ENCODE measurements around the gene TRIP13. TPM values are rescaled to one million over a fixed set of nuclear protein-coding genes. Genes with fewer than 3 reads are reported as not detected.

TRIP13 gene
- total and polyA plus RNA-seq, 2 of the 13 experiments (the other 11 are each of a cell fraction or from before 2014, with no cell fraction given): 13.5 to 33.0 TPM

DNA sequence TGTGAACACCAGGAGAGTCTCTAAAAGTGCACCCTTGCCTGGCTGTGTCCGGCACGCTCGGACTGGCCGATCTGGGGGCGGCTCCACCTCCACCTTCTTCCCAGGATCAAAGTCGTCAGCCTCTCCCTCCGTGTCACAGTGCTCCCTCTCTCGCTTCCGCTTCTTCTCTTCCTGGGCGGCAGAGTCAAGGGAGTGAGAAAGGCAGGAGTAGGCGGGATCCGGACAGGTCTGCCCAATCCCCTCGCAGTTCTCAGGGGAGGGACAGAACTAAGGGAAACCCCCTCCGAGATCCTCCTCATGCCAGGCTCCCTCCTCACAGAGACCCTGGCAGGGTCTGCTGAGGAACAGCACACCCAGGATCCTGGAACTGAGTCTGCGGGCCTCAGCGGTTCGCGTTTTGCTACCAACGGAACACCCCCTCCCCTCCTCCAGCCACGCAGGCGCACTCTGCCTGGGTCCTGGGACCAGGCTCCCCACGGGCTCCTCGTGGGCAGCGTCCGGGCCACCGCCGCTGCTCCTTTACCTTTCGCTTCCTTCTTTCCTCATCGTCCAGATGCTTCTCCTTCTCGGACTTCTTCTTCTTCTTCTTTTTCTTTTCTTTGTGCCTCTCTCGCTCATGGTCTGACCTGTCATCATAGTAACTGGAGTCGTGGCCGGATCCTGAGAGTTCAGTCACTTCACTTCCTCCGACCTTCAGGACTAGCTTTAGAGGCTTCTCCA lies 1.4 kb upstream of the TRIP13 start (continued):
- TF ChIP-seq NFYB (CRISPR knock-in tag; IDR thresholded peaks at IDR 0.05) (peak; percentile 21; the same call in 1 of the 2 replicates), NCOA1 (CRISPR knock-in tag; IDR thresholded peaks at IDR 0.05) (no peak), TARDBP (CRISPR knock-in tag; IDR thresholded peaks at IDR 0.05) (no peak), POLR2G (IDR thresholded peaks at IDR 0.05; ENCODE audit: low read depth, low read length) (peak; percentile 69), SP5 (CRISPR knock-in tag; IDR thresholded peaks at IDR 0.05; ENCODE audit: borderline replicate concordance, low read depth) (peak; percentile 21; the same call in 1 of the 2 replicates), SALL1 (CRISPR knock-in tag; IDR thresholded peaks at IDR 0.05) (peak; percentile 10; the same call in 1 of the 2 replicates), CREBL2 (CRISPR knock-in tag; IDR thresholded peaks at IDR 0.05; ENCODE audit: borderline replicate concordance) (0 out of 2 replicates have a peak, but pooled peaks have one; percentile 53), GABPB1 (CRISPR knock-in tag; IDR thresholded peaks at IDR 0.05) (peak; percentile 67), ZNF883 (CRISPR knock-in tag; IDR thresholded peaks at IDR 0.05; ENCODE audit: not compliant biosample characterization) (peak; percentile 41), RBFOX2 (IDR thresholded peaks at IDR 0.05; ENCODE audit: low read depth, low read length) (peak; percentile 20; the same call in 1 of the 2 replicates), ZNF691 (CRISPR knock-in tag; IDR thresholded peaks at IDR 0.05; ENCODE audit: borderline replicate concordance, low read depth) (peak; percentile 98), ZFP91 (CRISPR knock-in tag; IDR thresholded peaks at IDR 0.05; ENCODE audit: borderline replicate concordance) (0 out of 2 replicates have a peak, but pooled peaks have one; percentile 35), ZNF605 (CRISPR knock-in tag; IDR thresholded peaks at IDR 0.05) (no peak), SP2 (CRISPR knock-in tag; IDR thresholded peaks at IDR 0.05) (peak; percentile 65), ZNF703 (CRISPR knock-in tag; IDR thresholded peaks at IDR 0.05; ENCODE audit: borderline replicate concordance) (no peak), SAP130 (CRISPR knock-in tag; IDR thresholded peaks at IDR 0.05; ENCODE audit: low read depth) (peak; percentile 73), KAT8 (CRISPR knock-in tag; IDR thresholded peaks at IDR 0.05) (peak; percentile 24; the same call in 1 of the 2 replicates)
- TF ChIP-seq, protein P1, sequence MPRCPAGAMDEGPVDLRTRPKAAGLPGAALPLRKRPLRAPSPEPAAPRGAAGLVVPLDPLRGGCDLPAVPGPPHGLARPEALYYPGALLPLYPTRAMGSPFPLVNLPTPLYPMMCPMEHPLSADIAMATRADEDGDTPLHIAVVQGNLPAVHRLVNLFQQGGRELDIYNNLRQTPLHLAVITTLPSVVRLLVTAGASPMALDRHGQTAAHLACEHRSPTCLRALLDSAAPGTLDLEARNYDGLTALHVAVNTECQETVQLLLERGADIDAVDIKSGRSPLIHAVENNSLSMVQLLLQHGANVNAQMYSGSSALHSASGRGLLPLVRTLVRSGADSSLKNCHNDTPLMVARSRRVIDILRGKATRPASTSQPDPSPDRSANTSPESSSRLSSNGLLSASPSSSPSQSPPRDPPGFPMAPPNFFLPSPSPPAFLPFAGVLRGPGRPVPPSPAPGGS (CRISPR knock-in tag; IDR thresholded peaks at IDR 0.05): peak; percentile 71; the same call in 1 of the 2 replicates
- TF ChIP-seq, protein P2, sequence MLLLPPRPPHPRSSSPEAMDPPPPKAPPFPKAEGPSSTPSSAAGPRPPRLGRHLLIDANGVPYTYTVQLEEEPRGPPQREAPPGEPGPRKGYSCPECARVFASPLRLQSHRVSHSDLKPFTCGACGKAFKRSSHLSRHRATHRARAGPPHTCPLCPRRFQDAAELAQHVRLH (CRISPR knock-in tag; IDR thresholded peaks at IDR 0.05; ENCODE audit: borderline replicate concordance, low read depth): no peak
- TF ChIP-seq, protein P3, sequence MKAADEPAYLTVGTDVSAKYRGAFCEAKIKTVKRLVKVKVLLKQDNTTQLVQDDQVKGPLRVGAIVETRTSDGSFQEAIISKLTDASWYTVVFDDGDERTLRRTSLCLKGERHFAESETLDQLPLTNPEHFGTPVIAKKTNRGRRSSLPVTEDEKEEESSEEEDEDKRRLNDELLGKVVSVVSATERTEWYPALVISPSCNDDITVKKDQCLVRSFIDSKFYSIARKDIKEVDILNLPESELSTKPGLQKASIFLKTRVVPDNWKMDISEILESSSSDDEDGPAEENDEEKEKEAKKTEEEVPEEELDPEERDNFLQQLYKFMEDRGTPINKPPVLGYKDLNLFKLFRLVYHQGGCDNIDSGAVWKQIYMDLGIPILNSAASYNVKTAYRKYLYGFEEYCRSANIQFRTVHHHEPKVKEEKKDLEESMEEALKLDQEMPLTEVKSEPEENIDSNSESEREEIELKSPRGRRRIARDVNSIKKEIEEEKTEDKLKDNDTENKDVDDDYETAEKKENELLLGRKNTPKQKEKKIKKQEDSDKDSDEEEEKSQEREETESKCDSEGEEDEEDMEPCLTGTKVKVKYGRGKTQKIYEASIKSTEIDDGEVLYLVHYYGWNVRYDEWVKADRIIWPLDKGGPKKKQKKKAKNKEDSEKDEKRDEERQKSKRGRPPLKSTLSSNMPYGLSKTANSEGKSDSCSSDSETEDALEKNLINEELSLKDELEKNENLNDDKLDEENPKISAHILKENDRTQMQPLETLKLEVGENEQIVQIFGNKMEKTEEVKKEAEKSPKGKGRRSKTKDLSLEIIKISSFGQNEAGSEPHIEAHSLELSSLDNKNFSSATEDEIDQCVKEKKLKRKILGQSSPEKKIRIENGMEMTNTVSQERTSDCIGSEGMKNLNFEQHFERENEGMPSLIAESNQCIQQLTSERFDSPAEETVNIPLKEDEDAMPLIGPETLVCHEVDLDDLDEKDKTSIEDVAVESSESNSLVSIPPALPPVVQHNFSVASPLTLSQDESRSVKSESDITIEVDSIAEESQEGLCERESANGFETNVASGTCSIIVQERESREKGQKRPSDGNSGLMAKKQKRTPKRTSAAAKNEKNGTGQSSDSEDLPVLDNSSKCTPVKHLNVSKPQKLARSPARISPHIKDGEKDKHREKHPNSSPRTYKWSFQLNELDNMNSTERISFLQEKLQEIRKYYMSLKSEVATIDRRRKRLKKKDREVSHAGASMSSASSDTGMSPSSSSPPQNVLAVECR (CRISPR knock-in tag; IDR thresholded peaks at IDR 0.05; ENCODE audit: borderline replicate concordance): peak; percentile 69; the same call in 1 of the 2 replicates

All from HepG2 (cell line).